SKM-1 (cell line): ENCODE results near the gene BANP.
"Not testable (repeated sequence)": the region's sequence is repeated elsewhere in the genome, so short reads cannot be mapped to it uniquely, and the experiment has no call there.

Experiments
- DNase-seq: peaks from one replicate; lab custom pipeline; 2025; ENCODE audit not compliant: unreplicated experiment; lab: John Stamatoyannopoulos, UW

Gene BANP

GRCh38 chr16:87965417-87965816 lies 14.2 kb downstream of the BANP start:
- DNase-seq: no peak

DNA sequence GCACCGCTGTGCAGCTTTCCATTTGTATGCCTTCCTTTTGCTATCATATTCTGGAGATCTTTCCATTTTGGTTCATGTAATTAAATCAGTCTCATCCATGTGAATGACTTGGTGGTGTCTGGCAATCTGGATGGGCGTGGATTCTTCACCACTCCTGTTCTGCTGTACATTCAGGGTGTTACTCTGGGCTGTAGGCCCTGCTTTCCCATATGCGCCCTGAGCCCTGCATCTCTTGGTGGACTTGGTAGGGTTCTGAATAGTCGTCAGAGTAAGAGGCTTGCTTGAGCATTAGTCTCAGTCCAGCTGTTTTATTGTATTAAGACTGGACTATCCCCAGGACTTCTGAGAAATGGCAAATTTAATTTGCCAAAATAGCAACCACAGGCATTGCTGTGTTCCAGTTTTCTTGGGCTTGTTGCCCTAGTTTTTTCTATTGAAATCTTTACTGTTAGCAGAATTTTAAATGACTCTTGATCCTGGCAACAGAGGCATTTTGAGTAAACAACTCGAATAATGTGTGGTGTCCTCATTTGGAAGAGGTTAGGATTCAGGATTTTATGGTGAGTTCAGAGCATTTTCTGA lies 14.9 kb downstream of the BANP start:
- no peak for DNase-seq

DNA sequence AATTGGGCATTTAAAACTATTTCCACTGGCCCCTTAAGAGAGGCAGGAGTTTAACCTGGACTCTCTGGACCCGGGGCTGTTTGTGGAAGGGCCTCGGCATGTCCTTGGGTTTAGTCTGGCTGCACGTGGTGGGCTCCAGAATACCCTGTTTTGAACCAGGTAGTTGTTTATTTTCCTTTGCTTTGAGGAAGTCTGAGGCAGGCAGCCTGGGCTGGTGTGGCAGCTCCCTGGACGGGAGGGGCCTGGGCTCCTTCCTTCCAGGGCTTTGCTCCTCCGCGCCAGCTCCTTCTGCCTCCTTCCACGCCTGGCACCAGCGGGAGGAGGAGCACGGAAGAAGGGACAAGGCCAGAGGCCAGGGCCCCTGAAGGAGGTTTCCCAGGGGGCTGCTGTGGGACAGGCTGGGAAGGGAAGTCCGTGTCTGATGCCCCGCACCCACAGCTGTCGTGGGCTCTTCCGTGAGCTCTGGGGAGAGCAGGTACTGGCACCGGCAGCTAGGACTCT lies 15.5 kb downstream of the BANP start:
- DNase-seq: no peak

DNA sequence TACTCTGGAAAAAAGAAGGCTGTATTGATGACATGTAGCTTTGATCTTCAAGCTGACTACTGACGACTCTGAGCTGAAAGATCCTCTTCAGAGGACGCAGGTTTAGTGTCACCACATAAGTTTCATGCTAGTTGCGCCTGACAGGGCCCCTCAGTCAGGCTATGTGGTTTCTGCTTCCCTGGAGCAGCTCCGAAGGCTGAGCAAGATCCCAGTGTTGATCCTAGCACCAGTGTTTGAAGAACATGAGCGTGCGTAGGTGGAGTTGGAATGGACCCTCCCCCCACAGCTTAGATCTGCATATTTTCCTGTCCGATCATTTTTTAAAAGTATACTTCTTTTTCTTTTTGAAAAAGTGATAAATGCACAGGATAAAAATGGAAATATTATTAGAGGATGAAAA lies 17.3 kb downstream of the BANP start:
- no peak for DNase-seq

DNA sequence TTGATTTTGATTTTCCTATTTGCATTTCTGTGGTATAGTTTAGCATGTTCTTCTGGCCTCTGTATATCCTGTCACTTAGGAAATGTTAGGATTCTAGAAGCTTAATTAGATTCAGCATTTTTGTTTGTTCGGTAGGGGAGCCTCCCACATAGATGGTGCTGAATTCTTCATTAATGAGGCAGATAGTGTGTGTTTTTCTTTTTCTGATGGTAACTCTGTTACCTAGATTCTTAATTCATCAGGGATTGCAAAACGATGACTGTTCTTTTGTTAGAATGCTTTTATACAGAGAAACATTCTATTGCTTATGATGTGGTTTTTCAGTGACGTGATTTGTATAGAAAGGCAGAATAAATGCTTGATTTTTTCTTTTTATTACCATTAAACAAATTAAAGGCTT lies 19.0 kb downstream of the BANP start:
- no peak for DNase-seq

DNA sequence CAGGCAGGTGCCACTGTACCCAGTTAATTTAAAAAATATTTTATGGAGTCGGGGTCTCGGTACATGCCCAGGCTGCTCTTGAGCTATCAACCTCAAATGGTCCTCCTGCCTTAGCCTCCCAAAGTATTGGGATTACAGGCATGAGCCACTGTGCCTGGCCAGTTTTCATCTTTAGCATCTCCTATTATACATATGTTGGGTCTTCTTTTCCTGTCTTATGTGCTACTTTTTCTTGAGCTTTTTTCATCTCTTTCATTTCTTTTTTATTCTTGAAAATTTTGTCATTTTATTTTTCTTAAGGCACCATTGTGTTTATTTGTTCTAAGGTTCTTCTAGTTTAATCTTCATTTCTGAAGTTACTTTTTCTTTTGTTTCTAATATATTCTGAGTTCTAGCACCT lies 20.7 kb downstream of the BANP start:
- no peak for DNase-seq

- DNase-seq: no peak
Observed at GRCh38 chr16:87973717-87974116, 22.5 kb downstream of the BANP start.

- no peak for DNase-seq
Observed at GRCh38 chr16:87974178-87974577, 22.9 kb downstream of the BANP start.

DNA sequence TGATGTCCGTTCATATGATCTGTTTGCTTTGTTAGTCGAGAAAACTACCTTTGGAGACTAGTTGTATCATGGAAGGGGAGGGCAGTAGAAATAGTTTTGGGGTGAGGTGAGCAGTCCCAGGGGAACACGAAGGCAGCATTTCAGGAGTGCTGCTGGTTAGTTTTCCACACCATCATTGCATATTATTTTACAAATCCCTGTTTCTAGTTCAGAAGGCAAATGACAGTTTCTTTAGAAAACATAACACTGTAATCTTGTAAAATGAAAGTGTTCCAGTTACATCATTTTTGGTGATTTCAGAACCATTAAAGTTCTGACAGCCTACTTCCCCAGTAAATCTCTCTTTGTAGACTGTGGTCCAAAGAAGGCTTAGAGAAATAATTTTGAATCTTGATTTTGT lies 25.4 kb downstream of the BANP start:
- DNase-seq: no peak

GRCh38 chr16:87978127-87978526 lies 26.9 kb downstream of the BANP start:
- DNase-seq: no peak

DNA sequence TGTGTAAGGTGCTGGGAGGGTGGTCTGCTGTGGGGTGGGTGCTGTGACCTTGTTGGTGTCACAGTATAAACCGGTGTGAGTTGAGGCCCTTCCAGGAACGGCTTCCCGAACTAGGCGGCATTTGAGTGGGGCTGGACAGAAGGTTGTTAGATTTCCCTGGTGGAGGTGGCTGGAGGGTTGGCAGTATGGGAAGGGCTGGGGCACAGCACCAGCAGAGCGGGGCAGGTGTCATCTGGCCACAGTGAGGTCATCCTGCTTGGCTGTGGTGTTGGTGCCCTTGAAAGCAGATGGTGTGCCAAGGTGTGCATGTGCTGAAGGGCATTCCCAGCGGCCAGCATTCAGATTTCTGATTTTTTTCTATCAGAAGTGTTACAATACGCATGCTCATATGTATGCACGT lies 28.1 kb downstream of the BANP start:
- DNase-seq: no peak

DNA sequence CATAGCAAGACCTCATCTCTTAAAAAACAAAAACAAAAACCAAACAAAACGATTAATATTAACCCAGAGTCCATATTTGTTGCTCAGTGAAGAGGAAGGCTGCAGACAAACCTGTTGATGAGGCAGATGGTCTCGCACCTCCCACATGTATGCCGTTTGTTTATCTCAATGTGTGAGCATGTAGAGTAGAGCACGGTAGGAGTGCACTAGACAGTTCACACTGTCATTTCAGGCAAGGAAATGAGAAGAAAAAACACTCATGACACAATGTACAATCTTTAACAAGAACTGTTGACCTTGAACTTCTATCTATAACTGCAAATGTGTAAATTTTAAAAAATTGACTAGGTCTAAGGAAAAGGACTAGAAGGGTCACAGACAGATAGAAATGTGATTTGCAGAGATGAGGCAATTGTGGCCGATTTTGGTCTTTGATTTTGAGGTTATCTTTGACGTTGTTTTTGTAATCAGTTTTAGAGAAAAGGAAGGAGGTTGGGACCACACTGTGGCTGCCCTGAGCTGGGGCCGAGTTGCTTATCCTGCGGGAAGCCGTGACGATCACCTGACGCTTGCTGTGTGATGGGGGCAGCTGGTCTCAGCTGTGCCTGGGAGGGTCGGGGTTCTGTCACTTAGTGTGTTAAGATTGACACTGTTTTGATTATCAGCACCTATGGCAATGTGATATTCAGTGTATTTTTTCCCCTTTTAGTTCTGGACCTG lies 28.8 kb downstream of the BANP start:
- not testable (repeated sequence) for DNase-seq

- DNase-seq: not testable (repeated sequence)
Observed at GRCh38 chr16:87981376-87981775, 30.1 kb downstream of the BANP start.

DNA sequence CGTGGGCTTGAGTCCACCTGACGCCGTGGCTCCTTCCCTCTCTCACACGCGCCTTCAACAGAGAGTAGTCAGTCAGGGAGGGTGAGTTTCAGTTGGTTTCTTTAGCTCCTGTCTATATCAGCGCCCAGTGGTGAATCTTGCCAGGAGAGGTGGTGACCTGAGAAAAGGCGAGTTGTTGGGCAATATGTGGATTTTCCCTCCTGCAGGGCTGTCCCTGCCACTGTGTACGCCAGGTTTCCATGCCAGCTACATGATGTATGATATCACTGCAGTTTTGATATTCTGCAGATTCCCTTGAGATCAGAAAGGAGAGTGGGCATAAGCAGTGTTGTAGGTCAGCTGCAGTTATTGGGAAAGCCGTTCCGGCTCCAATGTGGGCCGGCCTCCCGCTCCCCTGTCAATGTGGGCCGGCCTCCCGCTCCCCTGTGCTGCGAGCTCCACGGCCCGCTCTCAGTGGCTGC lies 31.4 kb downstream of the BANP start:
- DNase-seq: no peak

DNA sequence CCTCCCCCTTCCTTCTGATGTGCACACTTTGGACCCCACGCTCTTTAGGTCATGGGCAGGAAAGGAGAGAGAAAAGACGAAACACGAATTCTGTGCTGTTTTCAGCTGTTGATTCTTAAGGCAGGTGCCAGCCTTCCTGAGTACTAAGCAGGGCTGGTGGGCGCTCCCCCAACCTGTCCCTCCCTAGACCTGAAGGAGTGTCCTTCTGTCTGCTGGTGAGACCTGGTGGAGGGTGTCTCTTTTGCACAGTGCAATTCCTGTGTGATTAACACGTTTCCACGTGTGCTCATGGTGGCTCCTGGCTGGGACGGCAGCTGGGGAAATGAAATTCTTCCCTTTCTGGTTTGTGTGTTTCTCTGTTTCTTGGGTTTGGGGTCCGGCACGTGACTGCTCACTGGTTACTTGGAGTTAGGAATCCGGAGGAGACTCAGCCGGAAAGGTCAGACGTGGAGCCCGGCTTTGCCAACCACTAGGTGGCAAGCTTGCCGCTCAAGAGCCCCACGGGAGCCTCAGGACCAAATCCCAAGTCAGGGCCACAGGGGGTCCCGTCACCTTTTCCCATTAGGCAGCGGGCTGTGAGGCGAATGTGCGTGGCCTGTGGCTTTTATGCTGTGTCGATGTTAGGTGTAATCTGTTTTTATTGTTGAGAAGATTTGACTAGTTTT lies 32.0 kb downstream of the BANP start:
- not testable (repeated sequence) for DNase-seq

DNA sequence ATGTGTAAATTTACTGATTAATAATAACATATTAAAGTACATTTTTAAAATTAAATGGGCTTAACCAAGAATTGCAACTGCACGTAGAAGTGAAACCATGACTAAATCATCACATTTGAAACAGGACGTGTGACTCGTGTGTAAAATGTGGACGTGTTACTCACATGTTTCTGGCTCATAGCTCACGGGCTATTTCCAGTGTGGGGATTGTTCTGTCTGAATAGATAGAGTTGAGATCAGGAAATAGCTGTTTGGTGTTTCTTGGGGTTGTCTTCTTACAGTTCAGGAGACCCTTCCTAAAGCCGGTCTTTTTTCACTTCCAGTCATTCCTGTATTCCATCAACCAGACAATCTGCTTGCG lies 32.5 kb downstream of the BANP start:
- DNase-seq: not testable (repeated sequence)

GRCh38 chr16:87984180-87984579 lies 32.9 kb downstream of the BANP start:
- DNase-seq: not testable (repeated sequence)

DNA sequence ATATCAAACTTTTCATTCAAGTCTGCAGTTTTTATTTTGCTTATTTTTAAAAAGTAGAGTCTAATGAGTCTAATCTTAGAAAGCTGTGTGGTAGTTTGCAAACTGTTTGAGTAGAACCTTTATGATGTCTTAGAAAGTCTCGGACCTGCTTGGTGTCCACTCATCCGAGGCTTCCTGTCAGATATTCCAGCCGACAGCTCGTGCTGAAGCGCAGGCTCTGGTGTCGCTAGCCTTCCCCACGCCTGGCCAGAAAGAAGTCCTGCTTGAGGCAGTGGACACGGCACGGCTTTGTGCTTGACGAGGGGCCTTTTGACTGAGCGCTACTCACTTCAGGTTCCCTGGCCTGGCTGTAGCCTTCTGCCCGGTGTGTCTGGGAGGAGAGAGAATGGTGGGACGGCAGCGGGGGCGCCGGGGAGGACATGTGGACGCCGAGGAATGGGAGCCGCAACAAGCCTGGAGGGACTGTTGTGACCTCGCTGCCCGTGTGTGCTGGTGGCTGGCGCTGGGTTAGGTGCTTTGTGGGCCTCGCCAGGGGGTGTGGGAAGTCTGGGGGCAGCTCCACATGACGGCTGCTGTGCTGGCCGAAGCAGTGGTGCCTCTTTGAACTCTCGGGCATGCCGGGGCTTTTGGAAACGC lies 33.5 kb downstream of the BANP start:
- no peak for DNase-seq

GRCh38 chr16:87985493-87985892 lies 34.3 kb downstream of the BANP start:
- not testable (repeated sequence) for DNase-seq

- DNase-seq: not testable (repeated sequence)
Observed at GRCh38 chr16:87986361-87986849, 35.2 kb downstream of the BANP start.

- DNase-seq: not testable (repeated sequence)
Observed at GRCh38 chr16:87988596-87988995, 37.4 kb downstream of the BANP start.
